HepG2 (cell line): Measurements from ENCODE around the gene ATXN3L. TPM values are rescaled to one million over a fixed set of nuclear protein-coding genes. Genes with fewer than 3 reads are reported as not detected.

Experiments
- ATAC-seq: fragments of 200-7000 bp; cut with Tn5 transposase; 3 replicates; pipeline ENCODE4 v1.9.1; 2020; ENCODE audit warnings: mild to moderate bottlenecking, moderate library complexity
- BruUV-seq: library from RNA; stranded (reverse); fragments of 400-500 nt; replicated peaks from 2 replicates; lab custom pipeline; 2021; lab: Mats Ljungman, UMichigan
- CTCF ChIA-PET: fragments of 300-600 bp; formaldehyde crosslinking; extraction: SDS; loops from one replicate; lab custom pipeline; 2021; ENCODE audit warnings: low total read pairs, inconsistent platforms, low intra/inter-chr PET ratio; lab: Yijun Ruan, JAX
- POLR2A ChIA-PET: fragments of 350-600 bp; sonication (Branson Sonifier 250); formaldehyde crosslinking; loops from one replicate; lab custom pipeline; 2020; ENCODE audit warnings: antibody characterized with exemption, inconsistent platforms; lab: Yijun Ruan, JAX
- DNase-seq: peaks from one replicate; pipeline ENCODE4 v3.0.0-alpha.2; 2015; ENCODE audit warnings: low spot score
- FAIRE-seq: peaks from 3 replicates; lab custom pipeline; 2011; peaks lifted over from hg19 to GRCh38; lab: Jason Lieb, UNC
- H2AFZ ChIP-seq: one replicate; pipeline ENCODE4 v1.6.1; 2011; ENCODE audit warnings: low read length, inconsistent platforms
- H3K27ac ChIP-seq: fragments of 300-600 bp; 3 replicates; pipeline ENCODE4 v1.8.0; 2011; ENCODE audit warnings: mixed run types, mild to moderate bottlenecking, mixed read lengths, low read length, inconsistent platforms; ENCODE audit not compliant: insufficient read depth; ENCODE audit errors: extremely low read length
- H3K27me3 ChIP-seq, 2 experiments: fragments of 200-600 bp in 1 of 2; 2 replicates in 1 of 2; 3 replicates in 1 of 2; pipeline versions ENCODE4 v1.6.0 to v1.8.0; 2011; ENCODE audit warnings: low read length in 2 of 2, mild to moderate bottlenecking in 2 of 2, moderate library complexity in 2 of 2, inconsistent platforms in 1 of 2; ENCODE audit not compliant: insufficient read depth in 2 of 2, control insufficient read depth in 1 of 2
- H3K36me3 ChIP-seq, 2 experiments: fragments of 200-600 bp in 1 of 2; replicated peaks in 1 of 2; 2 replicates in 1 of 2; 3 replicates in 1 of 2; pipeline versions ENCODE4 v1.5.1 to v1.8.0; 2011; ENCODE audit warnings: low read length in 2 of 2, inconsistent platforms in 1 of 2; ENCODE audit not compliant: insufficient read depth in 2 of 2, control insufficient read depth in 1 of 2
- H3K4me1 ChIP-seq: 2 replicates; pipeline ENCODE4 v1.5.1; 2012; ENCODE audit warnings: low read length, inconsistent platforms; ENCODE audit not compliant: insufficient read depth
- H3K4me2 ChIP-seq: 2 replicates; pipeline ENCODE4 v1.6.0; 2011; ENCODE audit warnings: low read depth, low read length, inconsistent platforms
- H3K4me3 ChIP-seq, 3 experiments: fragments of 200-600 bp in 1 of 3; sonication (generic), shearing (Covaris generic) in 1 of 3; replicated peaks in 1 of 3; 2 replicates each; pipeline ENCODE4 v1.5.1; 2011 to 2016; ENCODE audit warnings: low read length in 3 of 3, inconsistent platforms in 2 of 3, low read depth in 2 of 3, mild to moderate bottlenecking in 2 of 3, control low read depth in 1 of 3, mixed read lengths in 1 of 3; ENCODE audit not compliant: insufficient read depth in 1 of 3
- H3K79me2 ChIP-seq: one replicate; pipeline ENCODE4 v1.6.1; 2011; ENCODE audit warnings: low read length, inconsistent platforms; ENCODE audit not compliant: insufficient read depth
- H3K9ac ChIP-seq: 2 replicates; pipeline ENCODE4 v1.6.0; 2011; ENCODE audit warnings: mild to moderate bottlenecking, low read depth, low read length, inconsistent platforms; ENCODE audit not compliant: insufficient read depth
- H3K9me3 ChIP-seq: 2 replicates; pipeline ENCODE4 v1.5.1; 2012; ENCODE audit warnings: mild to moderate bottlenecking, low read length
- H4K20me1 ChIP-seq: 2 replicates; pipeline ENCODE4 v1.6.0; 2011; ENCODE audit warnings: inconsistent platforms, mild to moderate bottlenecking, low read length, moderate library complexity; ENCODE audit not compliant: insufficient read depth
- GABPA ChIP-seq, 2 experiments: IDR thresholded peaks; 2 replicates each; pipeline ENCODE4 v1.6.1; 2011 to 2016; ENCODE audit warnings: low read depth in 2 of 2, low read length in 1 of 2, missing biosample characterization in 1 of 2, missing genetic modification characterization in 1 of 2
- GLMP ChIP-seq: sonication (generic); formaldehyde crosslinking; IDR thresholded peaks from 2 replicates; pipeline ENCODE4 v1.9.0; 2021; ENCODE audit warnings: missing genetic modification reagents, mild to moderate bottlenecking, borderline replicate concordance
- HDAC2 ChIP-seq: sonication (generic); formaldehyde crosslinking; IDR thresholded peaks from 2 replicates; pipeline ENCODE4 v1.4.0; 2020; ENCODE audit warnings: missing genetic modification reagents
- PRDM4 ChIP-seq: sonication (generic); formaldehyde crosslinking; IDR thresholded peaks from 2 replicates; pipeline ENCODE4 v1.9.0; 2021; ENCODE audit warnings: missing genetic modification reagents, borderline replicate concordance
- SOX13 ChIP-seq, 3 experiments: fragments of 450-650 bp in 1 of 3; sonication (generic) in 1 of 3; formaldehyde crosslinking in 1 of 3; IDR thresholded peaks in 2 of 3; conservative IDR thresholded peaks in 1 of 3; 2 replicates each; pipeline versions ENCODE4 v1.5.0 to v1.6.1; 2016 to 2020; ENCODE audit warnings: antibody characterized with exemption in 1 of 3, mild to moderate bottlenecking in 1 of 3, missing compliant biosample characterization in 1 of 3, missing genetic modification reagents in 1 of 3, moderate library complexity in 1 of 3
- ZMAT3 ChIP-seq: sonication (generic); formaldehyde crosslinking; conservative IDR thresholded peaks from 2 replicates; pipeline ENCODE4 v1.7.0; 2021; ENCODE audit warnings: missing genetic modification reagents
- ZNF337 ChIP-seq: sonication (generic); formaldehyde crosslinking; IDR thresholded peaks from 2 replicates; pipeline ENCODE4 v1.5.1; 2020; ENCODE audit warnings: missing genetic modification reagents, low read depth, mild to moderate bottlenecking, borderline replicate concordance
- ZNF513 ChIP-seq: sonication (generic); formaldehyde crosslinking; conservative IDR thresholded peaks from 2 replicates; pipeline ENCODE4 v1.5.0; 2020; ENCODE audit warnings: missing genetic modification reagents
- ZNF552 ChIP-seq: sonication (generic); formaldehyde crosslinking; IDR thresholded peaks from 2 replicates; pipeline ENCODE4 v1.9.0; 2022; ENCODE audit warnings: missing genetic modification reagents, mild to moderate bottlenecking, borderline replicate concordance
- ZNF556 ChIP-seq: sonication (generic); formaldehyde crosslinking; IDR thresholded peaks from 2 replicates; pipeline ENCODE4 v1.4.0; 2020; ENCODE audit warnings: mild to moderate bottlenecking, missing genetic modification reagents, borderline replicate concordance
- ZNF569 ChIP-seq: sonication (generic); formaldehyde crosslinking; IDR thresholded peaks from 2 replicates; pipeline ENCODE4 v1.5.0; 2020; ENCODE audit warnings: mild to moderate bottlenecking, missing genetic modification reagents, moderate library complexity, borderline replicate concordance
- ZNF777 ChIP-seq: sonication (generic); formaldehyde crosslinking; IDR thresholded peaks from 2 replicates; pipeline ENCODE4 v1.4.0; 2020; ENCODE audit warnings: missing genetic modification reagents
- WGBS: methylation state at CpG from one replicate; pipeline ENCODE4 v1.1.6; 2017; ENCODE audit warnings: low lambda C conversion rate; 5-methylcytosine and 5-hydroxymethylcytosine counted together
- in situ Hi-C: cut with HindIII; loops from 2 replicates; pipeline ENCODE4 v1.10.0; 2017; ENCODE audit warnings: low pct_unique_long_range_greater_than_20kb; ENCODE audit not compliant: extremely low pct_ligation_motif_present
- intact Hi-C: fragments of 100-400 bp; cut with micrococcal nuclease; formaldehyde crosslinking; loops from one replicate; pipeline ENCODE4 v1.10.0; 2022; ENCODE audit not compliant: unreplicated experiment
- polyA plus RNA-seq, 8 experiments: library from polyadenylated mRNA; depleted of rRNA in 3 of 8; stranded (reverse) in 7 of 8; unstranded in 1 of 8; fragments of >200 nt; fragmentation: Illumina TruSeq in 4 of 8; extraction: Trizol in 4 of 8; gene quantifications; 2 replicates each; pipeline versions ENCODE4 v1.2.1 to v1.2.3, GENCODE V29; 2011 to 2016; ENCODE audit warnings: low read depth in 4 of 8, missing spikeins in 1 of 8, mixed read lengths in 1 of 8; ENCODE audit not compliant: insufficient read depth in 1 of 8
- total RNA-seq, 5 experiments: library from RNA; depleted of rRNA; stranded (reverse); fragments of >200 nt; fragmentation: Illumina TruSeq; extraction: Trizol; gene quantifications; 2 replicates each; pipeline ENCODE4 v1.2.3, GENCODE V29; 2016; ENCODE audit warnings: low read depth in 1 of 5

Gene ATXN3L
- total and polyA plus RNA-seq, 2 of the 13 experiments (the other 11 are each of a cell fraction or from before 2014, with no cell fraction given): not detected

DNA sequence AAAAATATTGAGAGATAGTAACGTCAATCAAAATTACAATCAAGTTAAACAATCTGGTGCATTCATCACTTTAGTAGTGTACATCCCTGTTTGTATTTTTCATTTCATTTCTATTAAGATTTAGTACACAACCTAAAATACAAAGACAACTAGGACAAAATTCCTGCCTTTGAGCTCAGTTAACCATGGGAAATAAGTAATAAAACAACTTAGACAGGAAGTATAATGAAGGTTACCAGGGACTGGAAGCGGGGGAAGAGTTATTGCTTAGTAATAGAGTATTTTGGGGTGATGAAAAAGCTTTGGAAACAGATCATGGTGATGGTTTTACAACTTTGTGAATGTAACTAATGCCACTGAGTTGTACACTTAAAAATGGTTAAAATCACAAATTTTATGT, 25.6 kb upstream of the ATXN3L start:
- FAIRE-seq (no peak), ATAC-seq (no peak), DNase-seq (no peak)
- intact Hi-C loops: no loop called here
- TF ChIP-seq GLMP (CRISPR knock-in tag): no peak
- H3K27me3 ChIP-seq: no peaks in the 10 kb centered on the region
- no peak overlapping the region for H3K9ac ChIP-seq
- H3K4me1 ChIP-seq: no peaks in the 10 kb centered on the region
- no peaks in the 10 kb centered on the region for H3K79me2 ChIP-seq
- ChIA-PET POLR2A (no interaction called here), CTCF (no interaction called here)
- H3K9me3 ChIP-seq: no peaks in the 10 kb centered on the region
- no TSS peak for BruUV-seq
- in situ Hi-C loops: no loop called here
- H3K36me3 ChIP-seq: no peaks in the 10 kb centered on the region
- no peak overlapping the region for H3K4me2 ChIP-seq
- 48% methylated on average over 2 of the region's 2 CpGs for WGBS
- H3K27ac ChIP-seq: no peak overlapping the region
- H4K20me1 ChIP-seq: no peaks in the 10 kb centered on the region
- H2AFZ ChIP-seq: no peak overlapping the region
- no peak overlapping the region for H3K4me3 ChIP-seq

- H3K27ac ChIP-seq: no peak overlapping the region
- H4K20me1 ChIP-seq: no peaks in the 10 kb centered on the region
- no peak for ATAC-seq
- no peak overlapping the region for H3K4me3 ChIP-seq
- BruUV-seq: no TSS peak
- no peaks in the 10 kb centered on the region for H3K9me3 ChIP-seq
- no peaks in the 10 kb centered on the region for H3K27me3 ChIP-seq
- H3K4me2 ChIP-seq: no peak overlapping the region
- POLR2A ChIA-PET: no interaction called here
- WGBS: 0% methylated on average over 3 of the region's 4 CpGs
- no peak overlapping the region for H3K9ac ChIP-seq
- in situ Hi-C loops: no loop called here
- H3K79me2 ChIP-seq: no peaks in the 10 kb centered on the region
- no peaks in the 10 kb centered on the region for H3K4me1 ChIP-seq
- DNase-seq: no peak
- no peaks in the 10 kb centered on the region for H3K36me3 ChIP-seq
- intact Hi-C loops: no loop called here
- CTCF ChIA-PET: no interaction called here
- no peak overlapping the region for H2AFZ ChIP-seq
- no peak for FAIRE-seq
- TF ChIP-seq ZNF552 (CRISPR knock-in tag) (no peak), ZNF777 (no peak), PRDM4 (CRISPR knock-in tag) (no peak), GABPA (IDR thresholded peaks at IDR 0.05; ENCODE audit: low read depth, low read length) (no peak), GABPA (CRISPR knock-in tag; IDR thresholded peaks at IDR 0.05; ENCODE audit: low read depth) (no peak), ZNF513 (no peak), ZNF337 (CRISPR knock-in tag) (no peak), SOX13 (IDR thresholded peaks at IDR 0.05) (no peak), SOX13 (CRISPR knock-in tag; conservative IDR thresholded peaks at IDR 0.05 in 1 of 2, IDR thresholded peaks at IDR 0.05 in 1 of 2) (no peak), ZNF556 (no peak), HDAC2 (CRISPR knock-in tag) (no peak), ZNF569 (no peak), ZMAT3 (CRISPR knock-in tag) (no peak)
These were observed 25.2 kb upstream of the ATXN3L start for GRCh38 chrX:13345037-13345436.
